ENCODE data around the gene ASCC3. TPM values are rescaled to one million over a fixed set of nuclear protein-coding genes. Genes with fewer than 3 reads are reported as not detected.

Gene ASCC3
- total RNA-seq, 1 experiment from 2014 or later = 40.5 TPM

DNA sequence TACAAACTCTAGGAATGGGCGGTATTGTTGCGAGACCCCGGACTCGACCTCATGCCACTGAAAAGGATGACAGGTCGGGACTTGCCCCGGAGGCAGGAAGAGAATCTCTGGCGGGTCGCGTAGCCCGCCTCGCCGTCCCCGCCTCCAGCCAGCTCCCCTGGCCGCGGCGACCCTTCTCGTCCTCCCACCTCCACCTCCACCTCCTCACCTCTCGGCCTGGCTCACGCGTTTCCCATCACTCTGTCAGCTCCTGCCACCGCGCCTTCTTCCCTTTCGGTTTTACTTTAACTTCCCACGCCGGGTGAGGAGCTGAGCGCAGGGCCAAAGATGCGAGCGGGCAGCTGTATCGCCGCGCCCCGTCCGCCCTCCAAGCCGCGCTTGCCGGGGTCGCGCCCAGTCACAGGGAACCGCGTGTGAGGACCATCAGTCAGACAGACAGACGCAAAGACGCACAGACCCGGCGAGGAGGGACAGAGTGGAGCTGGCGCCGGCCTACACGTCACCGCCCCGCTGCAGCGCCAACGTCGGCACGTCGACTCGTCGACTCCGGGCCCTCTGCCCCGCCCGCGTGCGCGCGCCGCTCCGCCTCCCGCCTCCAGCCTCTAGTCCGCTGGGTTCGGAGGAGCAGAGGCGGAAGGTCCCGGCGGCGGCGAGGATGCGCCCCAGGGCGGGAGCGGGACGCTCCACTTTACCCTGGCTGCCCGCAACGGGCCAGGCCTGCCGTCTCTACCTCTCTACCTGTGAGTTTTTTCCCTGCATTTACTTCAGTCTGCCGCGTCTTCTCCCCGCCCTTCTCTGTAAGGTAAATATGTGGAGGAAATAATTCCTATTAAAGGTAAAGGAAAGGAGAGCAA, at the start of gene ASCC3 (continued):
- TF ChIP-seq, protein P1, sequence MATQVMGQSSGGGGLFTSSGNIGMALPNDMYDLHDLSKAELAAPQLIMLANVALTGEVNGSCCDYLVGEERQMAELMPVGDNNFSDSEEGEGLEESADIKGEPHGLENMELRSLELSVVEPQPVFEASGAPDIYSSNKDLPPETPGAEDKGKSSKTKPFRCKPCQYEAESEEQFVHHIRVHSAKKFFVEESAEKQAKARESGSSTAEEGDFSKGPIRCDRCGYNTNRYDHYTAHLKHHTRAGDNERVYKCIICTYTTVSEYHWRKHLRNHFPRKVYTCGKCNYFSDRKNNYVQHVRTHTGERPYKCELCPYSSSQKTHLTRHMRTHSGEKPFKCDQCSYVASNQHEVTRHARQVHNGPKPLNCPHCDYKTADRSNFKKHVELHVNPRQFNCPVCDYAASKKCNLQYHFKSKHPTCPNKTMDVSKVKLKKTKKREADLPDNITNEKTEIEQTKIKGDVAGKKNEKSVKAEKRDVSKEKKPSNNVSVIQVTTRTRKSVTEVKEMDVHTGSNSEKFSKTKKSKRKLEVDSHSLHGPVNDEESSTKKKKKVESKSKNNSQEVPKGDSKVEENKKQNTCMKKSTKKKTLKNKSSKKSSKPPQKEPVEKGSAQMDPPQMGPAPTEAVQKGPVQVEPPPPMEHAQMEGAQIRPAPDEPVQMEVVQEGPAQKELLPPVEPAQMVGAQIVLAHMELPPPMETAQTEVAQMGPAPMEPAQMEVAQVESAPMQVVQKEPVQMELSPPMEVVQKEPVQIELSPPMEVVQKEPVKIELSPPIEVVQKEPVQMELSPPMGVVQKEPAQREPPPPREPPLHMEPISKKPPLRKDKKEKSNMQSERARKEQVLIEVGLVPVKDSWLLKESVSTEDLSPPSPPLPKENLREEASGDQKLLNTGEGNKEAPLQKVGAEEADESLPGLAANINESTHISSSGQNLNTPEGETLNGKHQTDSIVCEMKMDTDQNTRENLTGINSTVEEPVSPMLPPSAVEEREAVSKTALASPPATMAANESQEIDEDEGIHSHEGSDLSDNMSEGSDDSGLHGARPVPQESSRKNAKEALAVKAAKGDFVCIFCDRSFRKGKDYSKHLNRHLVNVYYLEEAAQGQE (IDR thresholded peaks at IDR 0.05; ENCODE audit: low read depth) = no peak
- TF ChIP-seq SIN3A (IDR thresholded peaks at IDR 0.05; ENCODE audit: low read depth) (peak; percentile 90), EZH2 (IDR thresholded peaks at IDR 0.05) (no peak), EZH2phosphoT487 (IDR thresholded peaks at IDR 0.05; ENCODE audit: borderline replicate concordance) (no peak), ZNF274 (IDR thresholded peaks at IDR 0.05; ENCODE audit: low read depth, low read length) (no peak)

DNA sequence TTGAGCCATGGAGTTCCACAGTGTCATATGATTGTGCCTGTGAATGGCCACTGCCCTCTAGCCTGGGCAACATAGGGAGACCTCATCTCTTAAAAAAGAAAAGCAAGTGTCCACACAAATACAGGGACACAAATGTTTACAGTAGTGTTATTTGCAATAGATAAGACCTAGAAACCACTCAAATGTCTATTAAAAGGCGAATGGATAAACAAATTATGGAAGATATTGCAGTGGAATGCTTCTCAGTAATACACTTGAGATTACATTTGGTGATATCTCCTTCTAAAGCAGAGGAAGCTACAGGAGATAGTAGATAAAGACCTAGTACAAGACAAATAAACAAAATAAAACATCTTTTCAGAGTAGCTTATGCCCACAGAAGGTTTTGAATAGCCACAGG, 44.6 kb upstream of the ASCC3 start:
- no peaks in the 10 kb centered on the region for H3K9me2 ChIP-seq (ENCODE audit: insufficient read depth)
- no peak overlapping the region for H3K27ac ChIP-seq (ENCODE audit: low read depth, low read length)
- H3K4me3 ChIP-seq (replicated peaks in 1 of 2; ENCODE audit: low read depth in 1 of 2, low read length in 2 of 2) = no peak overlapping the region
- ATAC-seq (no peak), DNase-seq (ENCODE audit: low read depth, low spot score) (no peak)
- no peaks in the 10 kb centered on the region for H3K79me2 ChIP-seq (ENCODE audit: insufficient read depth, low read length)
- H3K9me3 ChIP-seq (ENCODE audit: control insufficient read depth in 1 of 2, insufficient read depth in 1 of 2, low read depth in 1 of 2, low read length in 2 of 2) = no peaks in the 10 kb centered on the region
- H4K20me1 ChIP-seq (ENCODE audit: insufficient read depth) = no peaks in the 10 kb centered on the region
- H3K4me2 ChIP-seq (ENCODE audit: low read length) = no peak overlapping the region
- no peak overlapping the region for H3K9ac ChIP-seq (ENCODE audit: low read length)
- no peaks in the 10 kb centered on the region for H3K27me3 ChIP-seq (ENCODE audit: insufficient read depth, low read length)
- intact Hi-C loops (cut with micrococcal nuclease) = no loop called here
- CTCF ChIA-PET = no interaction called here
- no peaks in the 10 kb centered on the region for H3K4me1 ChIP-seq (ENCODE audit: control insufficient read depth in 1 of 2, insufficient read depth in 2 of 2, low read length in 2 of 2)
- no TSS peak for BruUV-seq (replicated peaks)
- H2AFZ ChIP-seq (ENCODE audit: low read depth, low read length, poor library complexity, severe bottlenecking) = no peak overlapping the region
- POLR2A ChIA-PET = no interaction called here
- no peaks in the 10 kb centered on the region for H3K36me3 ChIP-seq (ENCODE audit: control insufficient read depth in 1 of 2, insufficient read depth in 2 of 2, low read length in 2 of 2)
- RAD21 ChIA-PET (ENCODE audit: low non-redundant PET in 1 of 2, low total read pairs in 2 of 2, uncharacterized antibody in 2 of 2, unreplicated experiment in 2 of 2) = no interaction called here
- TF ChIP-seq JUND (IDR thresholded peaks at IDR 0.05) (no peak), YY1 (IDR thresholded peaks at IDR 0.05; ENCODE audit: extremely low read depth, insufficient replicate concordance, low read depth, low read length) (no peak), SP1 (IDR thresholded peaks at IDR 0.05; ENCODE audit: low read depth) (no peak), ZNF274 (IDR thresholded peaks at IDR 0.05; ENCODE audit: low read depth, low read length) (no peak), CEBPB (IDR thresholded peaks at IDR 0.05; ENCODE audit: low read depth) (no peak), ELF1 (IDR thresholded peaks at IDR 0.05; ENCODE audit: borderline replicate concordance, low read depth) (no peak), CBX3 (IDR thresholded peaks at IDR 0.05; ENCODE audit: low read depth) (no peak), RAD21 (IDR thresholded peaks at IDR 0.05; ENCODE audit: low read depth) (no peak), SIN3A (IDR thresholded peaks at IDR 0.05; ENCODE audit: low read depth) (no peak), EZH2phosphoT487 (IDR thresholded peaks at IDR 0.05; ENCODE audit: borderline replicate concordance) (no peak), POLR2A (IDR thresholded peaks at IDR 0.05; ENCODE audit: borderline replicate concordance, extremely low read depth, insufficient read depth, insufficient read length) (no peak), FOSL1 (IDR thresholded peaks at IDR 0.05; ENCODE audit: low read depth) (no peak), EZH2 (IDR thresholded peaks at IDR 0.05) (no peak), SRF (IDR thresholded peaks at IDR 0.05; ENCODE audit: low read depth) (no peak), POLR2AphosphoS5 (IDR thresholded peaks at IDR 0.05; ENCODE audit: low read depth, low read length) (no peak)
- TF ChIP-seq, protein P2, sequence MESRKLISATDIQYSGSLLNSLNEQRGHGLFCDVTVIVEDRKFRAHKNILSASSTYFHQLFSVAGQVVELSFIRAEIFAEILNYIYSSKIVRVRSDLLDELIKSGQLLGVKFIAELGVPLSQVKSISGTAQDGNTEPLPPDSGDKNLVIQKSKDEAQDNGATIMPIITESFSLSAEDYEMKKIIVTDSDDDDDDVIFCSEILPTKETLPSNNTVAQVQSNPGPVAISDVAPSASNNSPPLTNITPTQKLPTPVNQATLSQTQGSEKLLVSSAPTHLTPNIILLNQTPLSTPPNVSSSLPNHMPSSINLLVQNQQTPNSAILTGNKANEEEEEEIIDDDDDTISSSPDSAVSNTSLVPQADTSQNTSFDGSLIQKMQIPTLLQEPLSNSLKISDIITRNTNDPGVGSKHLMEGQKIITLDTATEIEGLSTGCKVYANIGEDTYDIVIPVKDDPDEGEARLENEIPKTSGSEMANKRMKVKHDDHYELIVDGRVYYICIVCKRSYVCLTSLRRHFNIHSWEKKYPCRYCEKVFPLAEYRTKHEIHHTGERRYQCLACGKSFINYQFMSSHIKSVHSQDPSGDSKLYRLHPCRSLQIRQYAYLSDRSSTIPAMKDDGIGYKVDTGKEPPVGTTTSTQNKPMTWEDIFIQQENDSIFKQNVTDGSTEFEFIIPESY (IDR thresholded peaks at IDR 0.05; ENCODE audit: extremely low read depth, insufficient replicate concordance, low read length) = no peak
- TF ChIP-seq, protein P3, sequence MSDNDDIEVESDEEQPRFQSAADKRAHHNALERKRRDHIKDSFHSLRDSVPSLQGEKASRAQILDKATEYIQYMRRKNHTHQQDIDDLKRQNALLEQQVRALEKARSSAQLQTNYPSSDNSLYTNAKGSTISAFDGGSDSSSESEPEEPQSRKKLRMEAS (IDR thresholded peaks at IDR 0.05) = no peak

Measured in HCT116 (cell line).